Omental fat pad (tissue), 4 donors: ENCODE measurements around the gene SCYGR6. TPM values are rescaled to one million over a fixed set of nuclear protein-coding genes. Genes with fewer than 3 reads are reported as not detected.
"Not testable (repeated sequence)": the region's sequence is repeated elsewhere in the genome, so short reads cannot be mapped to it uniquely, and the experiment has no call there.

ENCODE experiments used
- ATAC-seq: fragments of 150-250 bp; one replicate; pipeline ENCODE4 v1.9.1; 2016; ENCODE audit warnings: mild to moderate bottlenecking, moderate library complexity; ENCODE audit not compliant: low FRiP score
- DNase-seq: peaks from one replicate; pipeline ENCODE4 v3.0.0-alpha.2; 2019; ENCODE audit warnings: low spot score
- CTCF ChIP-seq, 3 donors: fragments of 450-650 bp; IDR thresholded peaks; one replicate each; pipeline ENCODE4 v1.5.1; 2016 to 2017; ENCODE audit warnings: antibody characterized with exemption in 3 of 3, mild to moderate bottlenecking in 3 of 3, moderate library complexity in 2 of 3
- total RNA-seq, 4 donors: library from RNA; depleted of rRNA; stranded (reverse); fragments of >200 nt; gene quantifications; one replicate each; pipeline ENCODE4 v1.1.0, GENCODE V29; 2016

SCYGR6 gene
- total RNA-seq, 4 donors from 2014 or later: not detected

- no peak for ATAC-seq
- TF ChIP-seq CTCF (IDR thresholded peaks at IDR 0.05): no peak
- DNase-seq: no peak
These were observed 3.5 kb upstream of the SCYGR6 start, which contains the start of gene SCYGR7 for GRCh38 chr2:227728035-227728434. TSS of gene SCYGR7 (plus strand) at chr2:227728335. CDS start at chr2:227728335, 0 bp downstream.

GRCh38 chr2:227722821-227723220, 1.7 kb downstream of the SCYGR6 start:
- ATAC-seq, DNase-seq: not testable (repeated sequence)

- TF ChIP-seq CTCF (IDR thresholded peaks at IDR 0.05): no peak
- DNase-seq (no peak), ATAC-seq (no peak)
These were observed 3.9 kb downstream of the SCYGR6 start for GRCh38 chr2:227720680-227721079.

- ATAC-seq (no peak), DNase-seq (no peak)
- TF ChIP-seq CTCF (IDR thresholded peaks at IDR 0.05): no peak
These were observed 4.9 kb downstream of the SCYGR6 start for GRCh38 chr2:227719641-227720040.

GRCh38 chr2:227717687-227718567, 6.6 kb downstream of the SCYGR6 start, which contains the start of gene SLC19A3:
TSS of gene SLC19A3 (minus strand) at chr2:227718028. CDS start at chr2:227702318, 15,710 bp downstream.
- TF ChIP-seq CTCF (IDR thresholded peaks at IDR 0.05): no peak
- DNase-seq: peak; percentile 91
- peak; percentile 94 for ATAC-seq

GRCh38 chr2:227716501-227716900, 8.1 kb downstream of the SCYGR6 start:
- DNase-seq (no peak), ATAC-seq (no peak)
- TF ChIP-seq CTCF (IDR thresholded peaks at IDR 0.05): no peak

GRCh38 chr2:227713291-227713690, 11.3 kb downstream of the SCYGR6 start:
- ATAC-seq: no peak
- no peak for TF ChIP-seq CTCF (IDR thresholded peaks at IDR 0.05)
- DNase-seq: no peak
